GM21515 (cell line): ENCODE measurements around the gene HNRNPCL1.
"Not testable (repeated sequence)": the region's sequence is repeated elsewhere in the genome, so short reads cannot be mapped to it uniquely, and the experiment has no call there.

Experiments used
- ATAC-seq: cut with Tn5 transposase; IDR thresholded peaks from one replicate; pipeline ENCODE4 v1.9.1; 2021; ENCODE audit not compliant: unreplicated experiment

The HNRNPCL1 gene

GRCh38 chr1:12848620-12849019 is at the start of gene HNRNPCL1:
TSS of gene HNRNPCL1 (minus strand) at chr1:12848720. CDS start at chr1:12848289, 431 bp downstream.
- not testable (repeated sequence) for ATAC-seq

- ATAC-seq, result not testable (repeated sequence)
These were observed 49.6 kb upstream of the HNRNPCL1 start, which contains the start of gene PRAMEF10 for GRCh38 chr1:12898170-12898569. TSS of gene PRAMEF10 (minus strand) at chr1:12898270. CDS start at chr1:12895847, 2,423 bp downstream.

- not testable (repeated sequence) for ATAC-seq
These were observed 37.6 kb upstream of the HNRNPCL1 start, which contains the start of gene PRAMEF4 for GRCh38 chr1:12886101-12886500. TSS of gene PRAMEF4 (minus strand) at chr1:12886201. CDS start at chr1:12883394, 2,807 bp downstream.

- not testable (repeated sequence) for ATAC-seq
These were observed 29.9 kb upstream of the HNRNPCL1 start for GRCh38 chr1:12878453-12878852.

GRCh38 chr1:12863131-12863880 is 14.8 kb upstream of the HNRNPCL1 start:
- not testable (repeated sequence) for ATAC-seq

GRCh38 chr1:12856786-12857185 is 8.3 kb upstream of the HNRNPCL1 start, which contains the start of gene PRAMEF2:
TSS of gene PRAMEF2 (plus strand) at chr1:12857086. CDS start at chr1:12859010, 1,924 bp downstream.
- not testable (repeated sequence) for ATAC-seq

- ATAC-seq, result no peak
These were observed 3.3 kb upstream of the HNRNPCL1 start for GRCh38 chr1:12851779-12852178.

GRCh38 chr1:12833251-12833650 is 15.3 kb downstream of the HNRNPCL1 start:
- not testable (repeated sequence) for ATAC-seq

- ATAC-seq, result not testable (repeated sequence)
These were observed 17.2 kb downstream of the HNRNPCL1 start, which contains the start of gene PRAMEF11 for GRCh38 chr1:12831310-12831709. TSS of gene PRAMEF11 (minus strand) at chr1:12831410. CDS start at chr1:12828789, 2,621 bp downstream.

GRCh38 chr1:12819061-12819460 is 29.5 kb downstream of the HNRNPCL1 start:
- not testable (repeated sequence) for ATAC-seq

GRCh38 chr1:12811409-12811784 is 37.1 kb downstream of the HNRNPCL1 start:
- no peak for ATAC-seq

GRCh38 chr1:12810691-12811408 is 37.7 kb downstream of the HNRNPCL1 start:
- ATAC-seq, result no peak

- no peak for ATAC-seq
These were observed 38.6 kb downstream of the HNRNPCL1 start for GRCh38 chr1:12809933-12810332.

- no peak for ATAC-seq
These were observed 48.8 kb downstream of the HNRNPCL1 start for GRCh38 chr1:12799730-12800129.

GRCh38 chr1:12798911-12799310 is 49.6 kb downstream of the HNRNPCL1 start:
- ATAC-seq, result no peak
